IPS DF 4.7 (cell line): ENCODE results near the gene ARL5C.

Source experiments
- DNase-seq: peaks from one replicate; pipeline ENCODE4 v3.0.0-alpha.2; 2013; ENCODE audit warnings: low spot score; ENCODE audit errors: extremely low read depth

The ARL5C gene

DNA sequence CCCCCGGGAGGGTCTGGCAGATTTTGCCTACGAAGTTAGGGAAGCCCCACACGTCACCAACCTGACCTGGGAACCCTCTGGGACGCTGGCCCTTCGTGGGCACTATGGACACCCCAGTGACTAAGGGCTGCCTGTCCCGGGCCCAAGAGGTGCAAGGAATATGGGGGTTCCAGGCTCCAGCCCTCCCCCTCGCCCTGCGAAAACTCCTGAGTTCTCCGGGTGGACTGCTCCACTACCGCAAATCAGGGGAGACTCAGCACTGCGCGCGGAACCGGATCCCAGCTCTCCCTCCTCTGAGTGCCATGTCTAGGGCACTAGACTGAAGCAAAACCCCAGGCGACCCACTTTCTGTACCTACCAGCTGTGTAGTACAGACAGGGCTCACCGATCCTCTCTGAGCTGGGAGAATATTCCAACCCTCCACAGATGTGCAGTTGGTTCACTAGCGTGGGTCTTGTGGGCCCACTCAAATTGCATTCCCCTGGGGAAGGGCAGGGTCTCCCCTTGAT is at the start of gene ARL5C:
Gene ARL5C, minus strand, starts transcription at position 321 of the 509 bp plus-strand sequence. CDS start 401 bp downstream, outside the sequence.
- DNase-seq: no peak

- DNase-seq: no peak
Observed at GRCh38 chr17:39213852-39214251, 47.9 kb upstream of the ARL5C start.

GRCh38 chr17:39212841-39213480 is 47.0 kb upstream of the ARL5C start:
- no peak for DNase-seq

GRCh38 chr17:39212195-39212810 is 46.3 kb upstream of the ARL5C start:
- DNase-seq: no peak

DNA sequence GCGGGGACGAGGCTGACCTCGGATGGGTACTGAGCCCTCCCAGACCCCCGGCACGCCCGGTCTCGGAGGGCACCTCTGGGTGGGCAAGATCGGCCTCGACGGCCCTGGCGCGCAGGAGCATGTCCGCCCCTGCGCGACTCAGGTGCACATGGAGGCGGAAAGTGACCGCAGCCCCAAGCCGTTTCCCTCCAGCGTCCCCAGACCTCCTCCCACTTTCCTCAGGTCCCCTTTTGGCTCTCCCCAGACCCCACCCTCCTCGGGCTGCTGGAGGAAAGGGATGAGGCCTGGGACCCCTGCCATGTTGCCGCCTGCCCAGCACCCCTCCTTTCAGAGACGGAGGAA is 44.1 kb upstream of the ARL5C start:
- DNase-seq: no peak

DNA sequence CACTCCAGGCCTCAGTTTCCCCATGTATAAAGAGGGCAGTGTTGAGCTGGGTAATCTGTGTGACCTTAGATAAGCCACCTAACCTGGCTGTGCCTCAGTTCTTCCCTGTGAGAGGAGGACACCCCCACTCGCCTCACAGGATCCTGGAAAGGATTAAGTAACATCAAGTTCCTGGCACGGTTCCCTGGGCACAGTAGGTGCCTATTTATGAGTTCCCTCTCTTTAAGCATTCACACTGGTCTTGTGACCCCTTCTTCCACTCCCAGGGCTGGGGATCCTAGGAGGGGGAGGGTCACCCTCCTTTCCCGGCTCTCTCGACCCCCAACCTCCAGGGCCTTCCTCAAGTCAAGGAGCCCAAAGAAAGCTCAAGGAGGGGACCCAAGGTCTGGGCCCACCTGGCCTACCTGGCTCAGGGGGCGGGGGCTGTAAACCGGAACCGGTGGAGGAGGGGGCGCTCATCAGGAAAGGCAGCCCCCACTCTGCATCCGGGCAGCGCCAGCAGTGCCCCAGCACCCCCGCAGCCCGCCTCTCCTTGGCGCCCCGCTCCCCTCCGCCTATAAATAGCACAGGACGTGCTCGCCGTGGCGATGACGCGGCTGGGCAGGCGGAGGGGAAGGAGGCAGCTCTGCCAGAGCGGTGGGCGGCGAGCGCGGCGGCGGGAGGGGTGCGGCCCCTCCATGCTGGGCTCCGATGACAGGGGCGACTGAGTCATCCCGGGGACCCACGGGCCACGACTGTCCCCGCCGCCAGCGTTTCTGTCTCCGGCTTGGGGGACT is 43.5 kb upstream of the ARL5C start:
- DNase-seq: no peak

DNA sequence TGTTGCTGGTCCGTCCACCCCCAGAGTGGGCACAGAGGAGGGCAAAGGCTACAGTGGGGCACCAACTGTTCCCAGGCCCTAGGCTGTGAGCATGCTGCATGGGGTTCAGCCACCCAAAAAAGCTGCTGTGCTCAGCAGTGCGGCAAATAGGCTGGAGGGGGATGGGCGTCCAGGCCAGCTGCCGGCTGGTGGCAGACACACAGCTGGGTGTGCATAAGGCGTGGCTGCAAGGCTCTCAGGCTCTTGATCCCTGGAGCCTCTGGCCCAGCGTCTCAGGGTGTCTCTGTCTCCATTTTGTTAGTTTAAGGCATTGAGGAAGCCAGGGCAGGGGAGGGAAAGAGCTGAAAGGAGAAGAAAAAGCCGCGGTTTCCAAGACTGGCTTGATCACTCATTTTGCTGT is 42.9 kb upstream of the ARL5C start:
- no peak for DNase-seq

- DNase-seq: no peak
Observed at GRCh38 chr17:39208136-39208535, 42.2 kb upstream of the ARL5C start.

DNA sequence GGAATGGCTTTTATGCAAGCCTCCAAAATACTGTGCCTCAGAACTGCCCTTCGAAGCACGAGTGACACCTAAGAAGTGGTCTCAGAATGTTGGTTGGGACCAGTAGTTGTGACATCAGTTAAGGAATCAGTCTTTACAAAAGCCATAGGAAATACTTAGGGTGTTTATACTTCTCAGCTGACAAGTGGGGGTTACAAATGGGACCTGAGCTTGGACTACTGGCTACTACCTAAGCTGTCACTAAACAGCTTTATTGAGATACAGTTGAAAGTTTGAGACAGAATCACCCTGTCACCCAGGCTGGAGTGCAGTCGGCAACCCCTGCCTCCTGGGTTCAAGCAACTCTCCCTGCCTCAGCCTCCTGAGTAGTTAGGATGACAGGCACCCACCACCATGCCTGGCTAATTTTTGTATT is 39.2 kb upstream of the ARL5C start:
- DNase-seq: no peak

- no peak for DNase-seq
Observed at GRCh38 chr17:39204245-39204644, 38.3 kb upstream of the ARL5C start.

DNA sequence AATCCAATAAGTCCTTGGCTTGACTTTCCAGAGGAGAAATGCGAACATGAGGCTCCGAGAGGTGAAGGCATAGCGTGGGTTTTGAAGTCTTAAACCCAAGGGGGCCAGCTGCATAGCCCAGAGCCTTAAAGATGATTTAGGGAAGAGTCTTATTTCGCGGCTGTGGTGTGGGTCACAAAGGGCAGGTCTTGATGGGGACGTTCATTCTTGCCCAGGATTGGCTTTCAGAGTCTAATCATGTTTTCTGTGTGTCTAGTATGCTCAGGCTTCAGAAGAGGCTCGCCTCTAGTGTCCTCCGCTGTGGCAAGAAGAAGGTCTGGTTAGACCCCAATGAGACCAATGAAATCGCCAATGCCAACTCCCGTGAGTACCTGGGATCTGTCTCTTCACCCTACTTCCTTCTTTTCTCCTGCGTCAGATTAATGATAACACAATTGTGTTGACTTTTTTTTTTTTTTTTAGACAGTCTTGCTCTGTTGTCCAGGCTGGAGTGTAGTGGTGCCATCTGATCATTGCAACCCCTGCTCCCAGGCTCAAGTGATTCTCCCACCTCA is 35.1 kb upstream of the ARL5C start:
- DNase-seq: no peak

- no peak for DNase-seq
Observed at GRCh38 chr17:39200070-39200879, 34.3 kb upstream of the ARL5C start, which contains the start of gene RPL19. RPL19 (plus strand) TSS chr17:39200283; CDS start chr17:39200345, 62 bp downstream.

DNA sequence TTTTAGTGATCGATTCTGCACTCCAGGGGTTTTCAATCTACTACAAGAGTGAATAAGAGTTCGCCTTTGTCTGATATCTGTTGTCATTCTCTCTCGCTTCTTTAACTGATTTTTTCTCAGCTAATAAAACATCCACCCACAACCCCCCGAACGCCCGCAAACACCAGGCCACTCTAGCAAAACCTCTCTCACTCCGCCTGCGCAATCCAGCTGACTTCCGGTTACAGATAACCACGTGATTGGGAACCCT is 33.8 kb upstream of the ARL5C start:
- no peak for DNase-seq

- DNase-seq: no peak
Observed at GRCh38 chr17:39198186-39198566, 32.2 kb upstream of the ARL5C start.

- DNase-seq: no peak
Observed at GRCh38 chr17:39197380-39198185, 31.6 kb upstream of the ARL5C start, which contains the start of gene CACNB1. CACNB1 (minus strand) TSS chr17:39197669; CDS start chr17:39197495, 174 bp downstream.

DNA sequence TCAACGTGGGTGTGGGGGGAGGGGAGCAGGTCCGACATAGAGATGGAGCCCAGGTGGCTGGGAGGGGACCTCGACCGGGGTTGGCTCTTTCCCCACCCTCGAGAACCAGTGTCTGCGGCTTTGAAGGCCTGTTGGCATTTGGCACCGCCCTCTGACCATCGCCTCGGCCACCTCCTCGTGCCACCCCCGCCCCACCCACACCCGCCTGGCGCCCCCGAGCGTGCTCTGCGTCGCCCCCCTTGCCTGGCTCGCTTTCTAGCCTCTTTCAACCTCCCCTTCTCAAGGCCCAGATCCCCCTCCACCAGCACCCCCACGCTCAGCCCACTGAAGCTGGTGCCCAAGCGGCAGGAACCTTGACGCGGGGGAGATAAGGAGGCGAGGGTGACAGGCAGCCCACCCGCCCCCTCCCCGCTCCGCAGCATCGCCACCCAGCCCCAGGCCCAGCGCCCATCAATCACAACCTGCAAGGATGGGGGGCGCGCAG is 30.9 kb upstream of the ARL5C start:
- no peak for DNase-seq

DNA sequence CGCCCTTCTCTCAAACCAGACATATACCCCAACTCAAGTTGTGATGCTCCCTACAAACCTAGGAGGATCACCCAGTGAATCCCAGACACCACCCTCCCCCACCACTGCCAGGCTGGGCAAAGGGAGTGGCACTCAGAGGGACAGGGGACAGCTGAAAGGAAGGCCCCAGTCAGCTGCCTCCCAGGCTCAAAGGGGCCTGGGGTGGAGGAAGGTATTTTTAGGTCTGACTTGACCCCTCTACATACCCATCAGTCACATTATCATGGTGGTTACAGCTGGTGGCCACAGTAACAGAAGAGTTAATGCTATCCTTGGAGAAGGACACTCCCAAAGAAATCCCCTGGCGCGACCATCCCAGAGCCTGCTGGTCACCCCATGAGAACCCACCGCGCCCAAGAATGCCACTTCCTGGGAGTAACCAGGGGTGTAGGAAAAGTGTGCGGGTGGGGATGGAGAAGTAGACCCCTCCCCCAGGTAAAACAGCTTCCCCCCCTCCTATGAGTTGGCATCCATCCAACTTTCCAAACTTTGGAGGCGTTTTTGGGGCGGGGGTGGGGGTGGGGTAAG is 30.4 kb upstream of the ARL5C start:
- DNase-seq: no peak

DNA sequence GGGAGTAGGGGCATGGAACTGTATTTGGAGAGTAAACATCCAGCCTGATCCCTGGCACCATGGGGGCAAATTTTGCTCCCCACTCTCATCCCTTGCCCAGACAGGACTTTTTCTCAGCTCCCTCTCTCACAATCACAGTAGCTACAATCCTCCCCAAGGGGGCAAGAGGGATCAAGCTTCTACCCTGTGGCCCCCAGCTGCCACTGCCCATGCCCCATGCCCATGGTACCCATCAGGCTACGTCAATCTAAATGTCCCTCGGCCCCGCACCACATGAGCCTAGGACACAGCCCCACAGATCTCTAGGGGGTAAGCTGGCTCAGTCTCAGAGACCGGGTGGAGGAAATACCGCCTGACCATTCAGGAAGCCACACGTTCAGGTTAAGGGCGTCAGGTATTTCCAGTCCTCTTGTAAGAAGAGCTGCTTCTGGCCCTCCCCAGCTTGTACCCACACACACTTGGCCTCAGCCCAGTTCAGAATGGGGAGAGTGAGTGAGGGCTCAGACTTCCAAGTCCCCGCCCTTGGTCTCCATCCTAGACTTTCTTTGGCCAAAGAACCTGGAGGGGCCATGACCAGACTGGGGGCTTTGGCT is 29.7 kb upstream of the ARL5C start:
- no peak for DNase-seq

DNA sequence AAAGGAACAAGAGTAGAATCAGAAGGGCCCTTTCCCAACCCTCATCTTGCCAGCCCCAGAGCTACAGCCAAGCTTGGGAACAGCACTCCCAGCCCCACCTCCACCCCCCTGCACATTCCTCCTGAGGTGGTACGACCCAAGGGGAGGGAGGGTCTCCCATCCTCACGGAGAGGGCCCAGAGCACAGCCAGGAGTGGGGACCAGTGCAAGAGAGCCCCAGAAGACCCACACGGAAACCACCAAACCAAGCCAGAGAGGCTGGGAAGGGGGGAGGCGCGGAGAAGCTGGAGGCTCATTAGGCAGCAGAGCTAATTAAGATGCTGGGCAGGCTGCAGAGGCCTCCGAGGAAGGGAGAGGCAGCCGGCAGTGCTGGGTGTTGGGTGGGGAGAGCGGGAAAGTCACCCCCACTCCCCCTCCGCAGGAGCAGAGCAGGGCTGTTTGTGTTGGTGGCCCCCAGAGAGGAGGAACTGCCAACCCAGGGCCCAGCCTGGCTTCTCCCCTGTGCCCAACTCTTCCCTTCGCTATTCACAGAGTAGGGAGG is 29.1 kb upstream of the ARL5C start:
- no peak for DNase-seq
